Smooth muscle cell of the brain vasculature (primary cell): ENCODE results near the gene MTM1.

ENCODE experiments used
- DNase-seq: peaks from one replicate; pipeline ENCODE4 v3.0.0-alpha.2; 2012; ENCODE audit warnings: low read depth, low spot score

MTM1 gene

DNA sequence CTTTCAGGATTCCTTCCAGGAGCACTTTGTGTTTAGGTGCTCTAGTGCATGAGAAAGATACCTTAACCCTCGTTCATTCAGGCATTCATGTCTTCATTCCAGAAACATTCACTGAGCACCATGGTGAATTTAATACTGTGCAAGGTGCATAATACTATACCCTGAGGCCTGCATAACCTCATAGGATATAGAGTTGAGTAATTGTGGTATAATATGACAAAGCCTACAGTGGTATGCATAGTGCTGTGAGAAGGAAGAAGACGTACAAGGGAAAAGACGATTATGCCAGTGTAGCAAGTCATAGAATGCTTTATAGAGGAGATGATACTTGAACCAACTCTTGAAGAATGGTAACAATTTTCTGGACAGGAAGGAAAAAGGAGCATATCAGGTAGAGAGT lies 34.3 kb downstream of the MTM1 start:
- DNase-seq = no peak

DNA sequence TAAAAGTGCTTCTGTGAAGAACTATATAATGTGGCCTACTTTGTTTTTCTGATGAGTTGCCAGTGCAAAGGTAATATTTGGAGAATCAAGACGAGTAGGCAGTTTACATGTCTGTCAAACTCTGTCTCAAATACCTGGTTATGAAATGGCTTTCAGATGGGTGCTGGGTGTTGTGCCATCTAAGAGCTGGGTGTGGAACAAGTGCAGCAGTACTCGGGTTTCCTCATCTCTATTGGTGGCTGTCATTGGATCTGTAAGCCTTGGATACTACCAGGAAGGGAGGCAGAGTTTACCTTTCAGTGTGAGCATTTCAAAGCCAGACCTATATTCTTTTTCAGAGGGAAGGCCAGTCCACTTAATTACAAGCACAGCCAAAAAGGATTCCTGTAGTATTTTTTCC lies 37.2 kb downstream of the MTM1 start:
- no peak for DNase-seq

DNA sequence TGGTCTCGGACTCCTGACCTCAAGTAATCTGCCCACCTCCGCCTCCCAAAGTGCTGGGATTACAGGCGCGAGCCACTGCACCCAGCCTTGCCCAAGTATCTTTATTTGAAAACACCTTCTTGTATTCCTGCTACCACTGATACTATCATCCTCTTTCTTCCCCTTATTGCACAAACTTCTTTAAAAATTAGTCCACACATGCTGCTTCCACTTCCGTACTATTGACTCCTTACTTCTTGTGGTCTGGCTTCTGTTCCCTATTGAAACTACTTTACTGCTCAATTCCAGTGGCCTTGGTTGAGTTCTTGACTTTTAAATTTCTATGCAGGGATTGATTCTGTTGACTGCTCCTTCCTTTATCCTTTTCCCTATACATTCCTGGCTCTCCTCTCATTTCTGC lies 38.8 kb downstream of the MTM1 start:
- DNase-seq = no peak

DNA sequence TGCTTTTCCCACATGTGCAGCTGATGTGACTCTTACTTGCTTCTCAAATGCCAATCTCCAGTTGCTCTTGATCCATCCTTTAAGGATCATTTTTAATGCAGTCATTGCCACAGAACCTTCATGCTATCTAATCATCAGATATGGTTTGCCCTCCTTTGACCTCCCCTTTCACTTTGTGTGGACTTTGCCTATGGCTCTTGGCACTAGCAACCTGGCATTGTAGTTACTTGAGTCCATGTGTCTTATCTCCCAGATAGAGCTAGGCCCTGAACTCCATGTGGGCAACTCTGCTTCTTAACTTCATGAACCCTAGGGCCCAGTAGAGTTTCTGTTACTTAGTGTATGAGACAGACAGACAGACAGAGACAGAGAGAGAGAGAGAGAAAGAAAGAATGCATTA lies 41.6 kb downstream of the MTM1 start:
- no peak for DNase-seq

DNA sequence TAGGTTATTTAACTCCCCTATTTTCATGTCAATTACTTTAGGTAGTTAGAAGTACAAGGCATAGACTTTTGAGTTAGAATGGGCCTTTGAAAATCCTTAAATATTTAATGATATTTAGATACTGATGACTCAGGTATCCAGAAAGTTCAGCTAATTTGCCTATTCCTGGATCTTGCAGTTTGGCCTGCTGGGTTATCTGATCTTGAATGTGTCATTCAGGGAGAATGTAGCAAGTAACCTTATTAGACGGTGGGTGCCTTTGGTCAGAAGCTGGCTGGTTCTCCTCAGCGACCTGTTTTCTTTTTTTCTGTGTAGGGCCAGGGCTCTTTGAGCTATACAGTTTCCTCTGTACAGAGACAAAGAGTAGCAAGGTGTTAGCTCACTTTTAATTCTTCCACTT lies 42.0 kb downstream of the MTM1 start:
- no peak for DNase-seq

DNA sequence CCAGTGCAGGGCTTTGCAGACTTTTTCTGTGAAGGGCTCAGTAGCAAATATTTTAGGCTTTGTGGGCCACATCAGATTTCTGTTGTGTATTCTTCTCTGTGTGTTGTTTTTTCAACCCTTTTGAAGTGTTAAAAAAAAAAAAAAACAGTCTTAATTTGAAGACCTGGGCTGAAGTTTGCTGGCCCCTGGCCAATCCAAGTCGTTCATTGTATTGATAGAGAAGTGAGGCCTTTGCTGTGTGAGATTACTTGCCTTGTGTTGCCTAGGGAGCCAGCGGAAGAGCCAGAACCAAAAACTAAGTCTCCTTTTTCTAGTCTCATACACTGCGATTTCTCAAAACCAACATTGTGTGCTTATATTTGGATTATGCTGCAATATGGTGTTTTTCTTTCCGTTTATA lies 46.9 kb downstream of the MTM1 start:
- no peak for DNase-seq

DNA sequence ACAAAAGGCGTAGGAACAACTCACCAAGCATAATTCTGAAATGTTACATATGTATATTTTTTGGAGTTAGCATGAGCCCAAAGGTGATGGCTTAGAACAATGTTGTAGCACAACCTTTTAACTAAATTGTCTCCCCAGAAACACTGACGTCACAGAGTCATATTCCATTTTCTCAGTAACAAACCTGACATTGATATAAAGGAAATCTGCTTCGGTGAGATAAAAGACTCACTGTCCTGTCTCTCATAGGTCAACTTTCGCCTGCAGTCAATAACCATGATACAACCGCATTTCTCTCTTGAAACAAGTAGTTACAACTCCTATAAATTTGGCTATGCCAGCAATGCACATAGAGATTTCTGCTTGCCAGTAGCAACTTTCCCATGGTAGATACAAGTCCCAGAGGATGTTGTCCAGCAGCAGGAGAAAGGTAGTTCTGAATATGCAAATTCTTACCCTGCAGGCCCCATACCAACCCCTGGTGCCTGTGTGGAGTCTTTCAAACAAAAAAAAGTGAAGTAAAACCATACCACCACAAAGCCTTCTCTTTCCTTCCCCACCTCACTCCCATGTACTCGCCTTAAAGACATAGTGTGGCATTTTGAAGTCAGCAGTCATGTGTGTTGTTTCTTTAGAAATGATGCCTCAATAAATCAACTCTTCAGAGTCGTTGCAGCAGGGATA lies 47.9 kb downstream of the MTM1 start:
- DNase-seq = no peak

DNA sequence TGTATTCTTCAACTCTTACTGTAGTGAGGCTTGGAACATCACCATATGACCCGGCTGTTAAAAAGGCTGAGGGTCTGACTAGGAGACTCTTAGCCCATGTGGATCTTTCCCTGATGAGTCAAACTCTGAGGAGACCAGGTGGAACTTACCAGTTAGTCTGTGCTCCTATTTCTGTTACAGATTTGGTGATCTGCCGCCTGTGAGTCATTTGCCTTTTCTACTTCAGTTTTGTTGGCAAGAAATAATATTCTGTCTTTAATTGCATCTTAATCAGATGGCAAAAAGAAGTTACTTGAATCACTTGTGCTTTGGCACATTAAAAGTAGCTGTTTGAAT lies 48.4 kb downstream of the MTM1 start:
- no peak for DNase-seq

DNA sequence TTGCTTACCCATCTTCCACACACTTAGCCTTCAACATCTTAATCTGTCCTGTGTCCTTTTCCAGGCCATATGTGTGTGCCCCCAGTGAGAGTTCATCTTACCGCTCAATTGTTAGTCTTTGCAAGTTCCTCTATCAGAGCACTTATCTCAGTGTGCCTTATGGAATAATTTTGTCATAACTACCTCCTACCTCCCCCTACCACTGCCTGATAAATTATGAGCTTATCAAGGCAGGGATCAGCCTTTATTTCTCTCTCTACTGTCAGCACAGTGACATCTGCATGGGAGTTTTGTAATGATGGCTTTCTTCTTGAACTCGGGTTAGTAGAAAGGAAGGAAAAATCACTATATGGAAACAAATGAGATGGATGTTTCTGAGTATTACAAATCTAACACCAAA lies 53.2 kb downstream of the MTM1 start:
- DNase-seq = no peak

DNA sequence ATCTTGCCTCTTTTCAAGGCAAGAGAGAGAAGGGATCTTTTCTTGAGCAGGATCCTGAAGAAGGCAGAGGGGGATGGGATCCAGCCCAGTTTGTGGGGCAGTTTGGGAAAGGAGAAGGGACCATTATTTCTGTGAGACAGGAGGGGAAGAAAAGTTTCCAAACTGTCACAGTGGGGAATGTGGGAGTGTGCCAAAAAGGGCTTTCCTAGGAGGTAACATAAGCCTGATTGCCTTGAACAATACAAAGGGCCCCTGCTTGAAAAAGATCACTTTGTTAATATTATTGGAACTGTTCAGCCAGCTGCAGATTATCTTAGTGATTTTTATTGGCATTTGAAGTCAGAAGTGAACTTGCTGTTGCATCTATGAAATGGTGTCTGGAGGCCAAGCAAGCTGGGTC lies 55.2 kb downstream of the MTM1 start:
- DNase-seq = no peak

DNA sequence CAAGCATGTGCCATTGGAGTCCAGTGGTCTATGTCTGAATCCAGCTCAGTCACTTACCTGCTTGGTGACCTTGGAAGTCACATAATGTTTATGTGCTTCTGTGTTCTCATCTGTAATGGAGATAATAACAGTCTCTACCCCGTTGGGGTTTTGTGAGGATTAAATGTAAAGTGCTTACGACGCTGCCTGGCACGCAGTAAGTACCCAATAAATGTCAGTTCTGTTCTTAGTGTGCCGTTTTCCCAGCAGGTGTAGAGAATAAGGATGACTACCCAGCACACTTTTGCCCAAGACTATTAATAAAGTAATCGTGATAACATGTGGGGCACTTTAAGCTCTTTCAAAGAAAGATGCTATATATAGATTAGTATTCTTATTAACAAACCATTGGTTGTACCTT lies 56.7 kb downstream of the MTM1 start:
- no peak for DNase-seq

DNA sequence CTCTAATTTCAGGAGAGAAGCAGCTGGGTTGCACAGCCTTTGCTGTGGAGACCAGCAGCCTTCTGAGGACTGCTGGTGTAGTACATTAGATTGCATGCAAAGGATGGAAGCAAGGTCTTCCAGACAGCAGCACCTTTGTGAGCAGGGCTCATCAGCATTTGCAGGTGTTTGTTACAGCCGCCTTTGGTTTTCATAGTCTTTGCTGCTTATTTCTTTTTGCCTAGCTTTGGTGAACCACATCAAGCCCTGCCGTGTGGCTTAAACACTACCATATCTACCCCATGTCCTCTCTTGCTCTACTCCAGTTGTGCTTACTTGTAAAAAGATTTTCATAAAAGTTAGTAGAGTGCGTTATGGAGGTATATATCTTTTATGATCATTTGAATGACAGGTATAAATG lies 57.5 kb downstream of the MTM1 start:
- no peak for DNase-seq

DNA sequence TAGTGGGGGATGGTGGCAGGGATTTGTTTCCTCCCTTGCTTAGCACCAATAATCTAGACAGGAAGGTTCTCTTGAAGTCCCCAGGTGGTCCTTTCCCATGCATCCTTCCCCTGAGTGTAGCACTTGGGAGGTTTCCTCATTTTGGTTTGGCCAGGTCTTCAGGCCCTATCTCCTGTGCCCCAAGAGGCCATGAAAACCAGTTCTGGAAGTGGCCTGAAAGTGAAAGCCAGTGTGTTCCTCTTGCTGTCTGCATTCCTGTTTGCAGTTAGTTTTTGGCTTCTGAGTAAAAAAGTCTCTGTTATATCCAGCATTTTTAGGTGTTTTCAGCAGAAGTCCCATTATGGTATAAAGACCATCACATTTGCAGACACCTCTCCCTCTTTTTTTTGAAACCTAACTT lies 59.5 kb downstream of the MTM1 start:
- no peak for DNase-seq

DNA sequence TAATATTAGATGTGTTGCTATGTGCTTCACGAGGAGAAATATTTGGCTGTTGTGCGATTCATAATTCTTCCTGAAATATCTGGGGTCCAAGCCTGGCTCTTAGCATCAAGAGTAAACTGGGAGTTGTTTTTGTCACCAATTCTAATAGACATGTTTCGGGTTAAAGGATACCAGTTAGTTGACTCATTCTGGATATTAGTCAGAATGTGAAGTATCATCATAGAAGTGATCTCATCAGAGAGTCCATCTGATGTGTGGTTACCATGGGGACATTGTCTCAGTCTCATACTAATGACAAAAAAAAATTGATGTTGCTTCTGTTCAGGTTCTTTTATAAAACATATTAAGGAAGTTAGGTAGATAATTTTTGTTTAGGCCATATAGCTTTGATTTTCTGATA lies 67.5 kb downstream of the MTM1 start:
- DNase-seq = no peak

DNA sequence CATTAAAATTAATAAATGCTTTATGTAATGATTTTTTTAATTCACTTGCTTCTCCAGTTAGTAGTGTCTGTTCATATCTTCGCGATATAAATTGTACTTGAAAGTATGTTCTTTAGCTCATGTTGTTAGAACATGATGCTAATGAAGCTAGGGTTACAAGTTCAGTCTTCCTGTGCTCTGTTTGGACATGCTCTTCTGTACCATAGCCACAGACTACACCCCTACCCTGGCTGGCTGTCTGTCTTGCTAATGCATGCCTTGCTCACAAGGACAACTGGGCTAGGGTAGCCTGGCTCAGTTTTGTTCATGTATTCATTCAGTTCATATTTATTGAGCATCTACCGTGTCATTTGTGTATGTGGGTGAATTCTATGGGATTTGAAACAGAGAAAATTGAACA lies 74.0 kb downstream of the MTM1 start:
- no peak for DNase-seq

DNA sequence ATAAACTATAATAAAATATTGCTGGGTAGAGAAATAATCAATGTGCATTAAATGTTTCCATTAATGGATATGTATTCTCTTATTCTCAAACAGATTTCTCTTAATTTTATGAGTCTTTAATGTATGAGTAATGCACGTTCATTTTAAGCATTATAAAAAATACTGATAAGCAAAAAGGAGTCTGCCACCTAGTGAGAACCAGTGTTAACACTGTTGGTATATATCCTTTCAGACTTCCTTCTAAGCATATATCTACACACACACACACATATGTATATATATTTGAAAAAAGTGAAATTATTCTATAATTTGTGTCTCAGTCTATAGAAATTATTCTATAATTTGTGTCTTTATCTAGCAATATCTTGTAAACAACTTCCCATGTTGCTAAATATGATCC lies 74.8 kb downstream of the MTM1 start:
- DNase-seq = no peak

DNA sequence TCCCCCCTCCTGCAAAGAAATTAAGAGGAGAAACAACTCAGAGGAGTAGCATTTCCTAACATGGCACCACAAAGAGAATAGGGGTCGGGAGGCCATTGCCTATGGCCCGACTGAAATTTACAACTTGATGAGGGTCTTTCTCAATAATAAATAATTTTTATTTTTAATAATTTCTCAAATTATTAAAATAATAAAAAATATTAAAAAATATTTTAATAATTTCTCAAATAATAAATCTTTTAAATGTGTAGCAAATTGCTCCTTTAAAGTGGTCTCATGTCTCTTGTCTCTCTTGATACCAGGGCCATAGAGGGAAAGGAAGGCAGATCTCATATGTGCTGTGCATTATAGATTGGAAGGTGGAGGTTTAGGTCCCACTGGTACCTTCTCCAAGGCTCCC lies 75.5 kb downstream of the MTM1 start:
- no peak for DNase-seq

DNA sequence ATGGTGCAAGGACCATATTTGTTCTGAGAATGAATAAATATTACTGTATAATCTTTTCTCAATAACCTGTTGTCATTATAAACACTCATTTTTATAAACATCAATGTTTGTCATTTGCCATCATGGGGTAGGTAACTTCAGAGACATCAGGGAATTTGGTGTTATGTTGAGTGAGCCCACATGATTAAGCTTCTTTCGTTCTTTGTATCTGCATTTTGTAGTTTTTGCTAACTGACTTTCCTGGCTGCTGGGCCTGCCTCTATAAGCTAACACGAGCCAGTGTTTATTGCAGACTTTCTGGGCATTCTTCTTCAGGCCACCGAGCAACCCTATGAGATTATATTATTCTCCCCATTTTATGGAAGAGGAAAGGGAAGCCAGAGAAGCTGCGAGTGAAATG lies 76.0 kb downstream of the MTM1 start:
- no peak for DNase-seq

DNA sequence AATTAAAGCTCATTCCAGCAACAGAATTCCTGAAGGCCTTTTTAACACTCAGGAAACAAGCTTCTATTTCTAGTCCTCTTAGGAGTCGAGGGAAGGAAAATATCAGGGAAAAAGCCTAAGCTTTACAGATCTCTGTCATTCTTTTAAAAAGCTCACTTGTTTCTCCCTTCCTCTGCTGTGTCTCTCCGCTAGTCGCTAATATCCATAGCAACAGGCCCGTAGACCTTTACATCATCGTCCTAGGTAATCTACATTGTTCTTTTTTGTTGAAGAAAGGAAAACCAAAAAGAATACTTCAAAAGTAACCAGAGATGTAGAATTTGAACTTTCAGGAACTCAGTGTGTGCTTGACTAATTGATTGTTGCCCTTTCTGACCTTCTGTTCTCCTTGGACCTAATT lies 78.9 kb downstream of the MTM1 start:
- DNase-seq = no peak

DNA sequence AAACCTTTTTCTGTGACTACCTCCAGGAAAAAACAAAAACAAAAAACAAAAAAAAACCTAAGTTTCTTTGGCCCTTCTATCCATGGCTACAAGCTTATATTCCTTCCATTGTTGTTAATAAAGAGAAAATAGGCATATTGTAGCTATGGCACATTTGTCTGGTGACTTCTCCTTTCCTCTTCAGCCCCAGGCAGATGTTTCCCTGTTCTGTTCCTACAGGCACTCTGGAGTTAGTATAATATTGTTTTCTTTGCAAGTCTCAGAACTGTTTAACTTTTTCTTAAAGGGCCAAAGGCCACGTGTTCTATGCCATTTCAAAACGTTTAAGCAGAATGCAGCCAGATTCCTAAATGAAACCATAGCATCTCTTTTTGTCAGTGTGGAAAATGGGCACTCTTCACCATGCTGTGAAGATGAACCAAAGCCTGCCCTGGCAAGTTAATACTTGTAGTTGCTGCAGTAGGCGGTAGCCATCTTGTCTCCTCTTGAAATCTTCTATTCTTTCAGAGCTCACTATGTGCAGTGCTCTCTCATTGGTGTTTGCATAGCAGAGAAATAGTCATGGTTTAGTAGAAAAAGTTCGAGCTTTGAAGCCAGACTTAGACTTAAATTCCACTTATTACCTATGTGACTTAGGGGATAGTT lies 80.0 kb downstream of the MTM1 start:
- no peak for DNase-seq

DNA sequence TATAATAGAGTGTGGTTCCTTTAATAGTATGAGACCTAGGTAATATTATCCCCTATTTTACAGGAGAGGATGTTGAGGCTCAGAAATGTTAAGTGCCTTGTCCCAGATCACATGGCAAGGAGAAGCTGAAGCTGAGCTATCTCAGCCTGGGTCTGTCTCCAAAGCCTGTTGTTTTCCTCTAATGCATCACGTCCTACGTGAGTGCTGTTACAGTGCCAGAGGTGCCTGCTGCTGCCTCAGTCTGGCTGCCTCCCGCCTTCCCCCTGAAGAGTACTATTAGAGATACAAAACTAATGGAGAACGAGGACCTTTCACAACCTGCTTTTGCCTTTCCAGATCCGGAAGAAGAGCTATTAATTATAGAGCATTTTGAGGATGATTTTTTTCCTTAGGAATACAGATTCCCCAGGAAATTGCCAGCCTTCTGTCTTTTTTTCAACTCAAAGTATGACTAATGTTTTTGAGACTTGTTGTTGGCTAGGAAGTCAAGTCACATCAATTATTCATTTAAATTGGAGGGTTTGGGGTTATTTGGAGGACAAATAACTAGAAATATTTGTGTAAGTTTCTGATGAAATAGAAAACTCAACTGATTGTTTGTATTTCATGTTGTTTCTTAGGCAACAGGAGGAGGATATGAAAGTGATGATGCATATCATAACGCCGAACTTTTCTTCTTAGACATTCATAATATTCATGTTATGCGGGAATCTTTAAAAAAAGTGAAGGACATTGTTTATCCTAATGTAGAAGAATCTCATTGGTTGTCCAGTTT lies 80.9 kb downstream of the MTM1 start:
- DNase-seq = no peak

DNA sequence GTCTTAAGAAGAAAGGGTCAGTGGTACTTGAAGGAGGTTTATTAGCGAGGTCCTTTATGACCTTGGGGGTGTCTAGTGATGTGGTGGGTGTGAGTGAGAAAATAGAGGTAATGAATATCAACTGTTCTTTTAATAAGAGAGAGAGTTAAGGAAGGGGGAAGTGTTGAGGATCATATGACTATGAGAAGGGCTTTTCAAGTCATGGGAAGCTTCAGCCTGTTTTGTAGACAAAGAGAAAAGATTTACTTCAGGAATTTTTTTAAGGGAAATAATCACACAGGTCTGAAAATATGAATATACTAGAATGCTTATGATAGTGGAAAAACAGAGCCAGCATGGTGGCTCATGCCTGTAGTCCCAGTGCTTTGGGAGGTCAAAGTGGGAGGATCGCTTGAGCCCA lies 83.5 kb downstream of the MTM1 start:
- no peak for DNase-seq

DNA sequence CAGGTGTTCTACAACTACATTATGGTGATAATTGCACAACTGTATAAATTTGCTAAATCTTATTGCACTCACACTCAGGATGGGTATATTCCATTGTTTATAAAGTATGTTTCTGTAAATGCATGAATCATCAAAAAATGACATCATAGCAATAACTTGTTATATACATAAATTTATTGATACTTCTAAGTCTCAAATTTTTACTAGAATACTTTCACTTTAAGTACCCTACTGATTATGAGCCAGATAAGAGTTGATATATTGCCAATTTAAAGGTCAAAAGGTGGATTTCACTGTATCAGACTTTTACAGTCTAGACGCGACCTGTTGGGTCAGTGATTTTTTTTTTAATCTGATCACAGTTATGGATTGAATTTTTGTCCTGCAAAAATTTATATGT lies 87.4 kb downstream of the MTM1 start:
- DNase-seq = no peak
